Kidney (tissue), 14 donors: ENCODE data around the gene ABCA4. TPM values are rescaled to one million over a fixed set of nuclear protein-coding genes. Genes with fewer than 3 reads are reported as not detected.
A peak's percentile ranks its signal among the peaks of the same experiment; 100 is the strongest.

Source experiments
- DNase-seq, 5 donors: peaks; one replicate each; pipeline ENCODE4 v3.0.0-alpha.2; 2013 to 2020
- FAIRE-seq: peaks from 2 replicates; lab custom pipeline; 2012; peaks lifted over from hg19 to GRCh38; lab: Jason Lieb, UNC
- H3K27ac ChIP-seq, 2 donors: one replicate each; pipeline ENCODE4 v1.7.0; 2013; ENCODE audit warnings: low read depth in 2 of 2, low read length in 2 of 2, inconsistent platforms in 1 of 2
- H3K27me3 ChIP-seq: one replicate; pipeline ENCODE4 v1.7.1; 2013; ENCODE audit warnings: low read length, inconsistent platforms; ENCODE audit not compliant: control insufficient read depth, insufficient read depth
- H3K36me3 ChIP-seq, 3 donors: one replicate each; pipeline versions ENCODE4 v1.7.0 to v1.7.1; 2013; ENCODE audit warnings: low read length in 3 of 3, control low read depth in 1 of 3, inconsistent platforms in 1 of 3; ENCODE audit not compliant: insufficient read depth in 3 of 3, control insufficient read depth in 2 of 3
- H3K4me1 ChIP-seq, 3 donors: one replicate each; pipeline versions ENCODE4 v1.7.0 to v1.7.1; 2013; ENCODE audit warnings: low read length in 3 of 3, inconsistent platforms in 1 of 3, low read depth in 1 of 3; ENCODE audit not compliant: control insufficient read depth in 2 of 3, insufficient read depth in 2 of 3
- H3K4me3 ChIP-seq, 3 donors: one replicate each; pipeline versions ENCODE4 v1.7.0 to v1.8.1; 2013; ENCODE audit warnings: low read length in 3 of 3, control low read depth in 1 of 3, inconsistent platforms in 1 of 3
- H3K9ac ChIP-seq, 3 donors: one replicate each; pipeline versions ENCODE4 v1.7.0 to v1.7.1; 2013; ENCODE audit warnings: low read length in 3 of 3, control low read depth in 1 of 3, inconsistent platforms in 1 of 3
- H3K9me3 ChIP-seq, 3 donors: one replicate each; pipeline versions ENCODE4 v1.7.0 to v1.7.1; 2013; ENCODE audit warnings: low read length in 3 of 3, control low read depth in 1 of 3, inconsistent platforms in 1 of 3; ENCODE audit not compliant: control insufficient read depth in 2 of 3, insufficient read depth in 1 of 3
- CTCF ChIP-seq: IDR thresholded peaks from 3 replicates; pipeline ENCODE4 v1.5.1; 2012; ENCODE audit warnings: mild to moderate bottlenecking, moderate library complexity, borderline replicate concordance; ENCODE audit not compliant: insufficient read depth; ENCODE audit errors: extremely low read depth
- intact Hi-C: fragments of 100-400 bp; cut with DNase I; formaldehyde crosslinking; loops from one replicate; pipeline ENCODE4 v1.11.1; 2022
- polyA plus RNA-seq: library from polyadenylated mRNA; stranded (reverse); fragments of 350-450 nt; fragmentation: Illumina TruSeq; extraction: RNeasy Lipid Tissue Mini Kit (QIAGEN cat#74804); gene quantifications from one replicate; pipeline ENCODE4 v1.2.3, GENCODE V29; 2014; ENCODE audit warnings: low read depth, low replicate concordance; ENCODE audit not compliant: insufficient read depth
- total RNA-seq: library from RNA; stranded (reverse); fragmentation: NEBNext Ultra II Directional; extraction: Animal tissue kit (Norgen Biotek cat#: 25700); gene quantifications from one replicate; pipeline ENCODE4 v1.2.1, GENCODE V29; 2021
- donor health status: control.
- donor health status: control.
- donor health status: control.
- donor health status: control.
- donor health status: control.
- donor health status: DM: yes; HTN: yes; CAD: no.
- donor health status: Normal renal cell carcinoma (clear cell type).

The ABCA4 gene
- total and polyA plus RNA-seq, 2 donors from 2014 or later = 1.5 to 2.1 TPM

DNA sequence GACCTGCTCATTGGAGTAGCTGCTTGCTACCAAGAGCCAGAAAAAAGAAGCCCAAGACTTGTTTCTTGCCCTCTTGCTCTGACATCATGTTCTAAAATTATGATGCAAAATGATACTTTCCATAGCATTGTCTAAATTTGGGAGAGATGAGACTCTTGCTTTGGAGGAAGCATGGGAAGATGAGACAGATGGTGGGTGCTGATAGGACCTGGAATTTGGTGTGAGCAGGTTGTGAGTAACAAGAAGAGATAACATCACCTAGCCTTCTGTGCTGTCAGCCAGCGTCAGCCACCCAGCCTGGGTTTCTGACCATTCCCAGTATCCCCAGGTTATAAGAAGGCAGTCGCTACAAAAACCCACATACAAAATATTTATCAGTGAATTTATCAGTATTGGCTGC lies 144.7 kb downstream of the ABCA4 start:
- Histone ChIP-seq H3K27me3 (no peaks in the 10 kb centered on the region), H3K4me1 (peaks cover 0 to 27% (median 11%) of the 10 kb centered on the region in 3 donors), H3K9ac (no peak overlapping the region), H3K4me3 (no peak overlapping the region), H3K27ac (no peak overlapping the region), H3K36me3 (no peaks in the 10 kb centered on the region), H3K9me3 (no peaks in the 10 kb centered on the region)
- no peak for FAIRE-seq
- no peak for TF ChIP-seq CTCF
- intact Hi-C loops = no loop called here
- peak in 1 of 5 donors; percentile 22 for DNase-seq

GRCh38 chr1:93972341-93972740 lies 148.6 kb downstream of the ABCA4 start:
- no peak overlapping the region for H3K9ac ChIP-seq
- DNase-seq = no peak
- no peak for TF ChIP-seq CTCF
- FAIRE-seq = no peak
- no peak overlapping the region for H3K4me3 ChIP-seq
- H3K27ac ChIP-seq = no peak overlapping the region
- H3K9me3 ChIP-seq = no peaks in the 10 kb centered on the region
- intact Hi-C loops = no loop called here
- no peaks in the 10 kb centered on the region for H3K27me3 ChIP-seq
- H3K4me1 ChIP-seq = peaks cover 0 to 8% (median under 1%) of the 10 kb centered on the region in 3 donors
- H3K36me3 ChIP-seq = no peaks in the 10 kb centered on the region

DNA sequence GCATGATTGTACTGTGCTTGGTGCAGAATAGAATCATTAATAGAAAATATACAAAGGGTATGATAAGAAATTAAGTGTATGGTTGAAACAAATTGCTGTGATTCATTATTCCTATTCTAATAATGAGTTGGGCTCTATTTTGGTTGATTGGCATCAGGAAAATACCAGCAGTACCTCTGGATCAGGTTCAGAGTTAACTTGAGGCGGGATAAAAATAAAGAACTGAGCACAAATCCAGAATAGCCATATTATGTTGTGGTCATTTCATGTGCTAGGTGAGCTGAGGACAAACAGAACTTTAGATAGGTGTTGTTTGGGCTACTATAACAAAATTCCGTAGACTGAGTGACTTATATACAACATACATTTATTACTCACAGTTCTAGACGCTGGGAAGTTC lies 151.1 kb downstream of the ABCA4 start:
- no peak for DNase-seq
- Histone ChIP-seq H3K4me1 (no peaks in the 10 kb centered on the region), H3K4me3 (no peak overlapping the region), H3K9me3 (no peaks in the 10 kb centered on the region), H3K36me3 (no peaks in the 10 kb centered on the region), H3K9ac (no peak overlapping the region), H3K27me3 (no peaks in the 10 kb centered on the region), H3K27ac (no peak overlapping the region)
- no peak for TF ChIP-seq CTCF
- FAIRE-seq = no peak
- intact Hi-C loops = no loop called here

DNA sequence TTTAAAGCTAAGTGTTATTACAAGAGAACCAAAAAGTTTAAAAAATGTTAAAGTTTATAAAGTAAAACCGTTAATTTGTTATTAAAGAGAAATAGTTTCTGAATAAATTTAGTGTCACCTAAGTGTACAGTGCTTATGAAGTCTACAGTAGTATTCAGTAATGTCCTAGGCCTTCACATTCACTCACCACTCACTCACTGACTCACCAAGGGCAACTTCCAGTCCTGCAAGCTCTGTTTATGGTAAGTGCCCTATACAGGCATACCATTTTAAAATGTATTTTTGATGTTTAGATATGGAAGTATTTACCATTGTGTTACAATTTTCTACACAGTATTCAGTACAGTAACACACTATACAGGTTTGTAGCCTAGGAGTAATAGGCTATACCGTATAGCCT lies 151.6 kb downstream of the ABCA4 start:
- TF ChIP-seq CTCF = no peak
- intact Hi-C loops = no loop called here
- Histone ChIP-seq H3K36me3 (no peaks in the 10 kb centered on the region), H3K27me3 (no peaks in the 10 kb centered on the region), H3K9ac (no peak overlapping the region), H3K4me3 (no peak overlapping the region), H3K27ac (no peak overlapping the region), H3K9me3 (no peaks in the 10 kb centered on the region), H3K4me1 (peaks cover 0 to 2% (median 0%) of the 10 kb centered on the region in 3 donors)
- DNase-seq (no peak), FAIRE-seq (peak; percentile 81)
